Subcutaneous adipose tissue (tissue), 4 donors: ENCODE results near the gene SYNJ1. TPM values are rescaled to one million over a fixed set of nuclear protein-coding genes. Genes with fewer than 3 reads are reported as not detected.

Source experiments
- CTCF ChIP-seq: fragments of 450-650 bp; IDR thresholded peaks from one replicate; pipeline ENCODE4 v1.5.1; 2016; ENCODE audit warnings: low read depth, mild to moderate bottlenecking, control low read depth, antibody characterized with exemption, moderate library complexity
- total RNA-seq, 4 donors: library from RNA; depleted of rRNA; stranded (reverse); fragments of >200 nt; gene quantifications; one replicate each; pipeline ENCODE4 v1.1.0, GENCODE V29; 2016

The SYNJ1 gene
- total RNA-seq, 4 donors from 2014 or later: 11.3 to 18.8 (median 14.0) TPM

GRCh38 chr21:32597205-32597604 lies 130.6 kb downstream of the SYNJ1 start:
- TF ChIP-seq CTCF: no peak

GRCh38 chr21:32595431-32595830 lies 132.4 kb downstream of the SYNJ1 start:
- TF ChIP-seq CTCF: no peak

DNA sequence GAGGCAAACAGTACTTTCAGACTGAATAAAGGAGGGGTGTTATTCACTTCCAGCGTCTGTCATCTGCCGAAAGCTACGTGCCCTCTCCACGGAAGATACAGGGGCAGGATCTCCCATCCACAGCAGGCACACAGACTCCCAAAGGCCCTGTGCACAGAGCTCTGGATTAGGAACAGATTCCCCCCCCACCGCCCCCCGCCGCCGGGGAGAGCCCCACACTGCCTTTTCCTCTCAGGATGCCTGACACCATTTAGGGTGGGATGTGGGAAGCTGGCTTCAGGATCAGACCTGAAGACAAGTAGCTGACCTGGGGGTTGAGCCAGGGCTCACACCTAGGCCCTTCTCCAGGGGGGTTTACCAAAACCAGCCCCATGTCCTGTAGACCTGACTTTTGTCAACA lies 134.1 kb downstream of the SYNJ1 start:
- TF ChIP-seq CTCF: no peak

- no peak for TF ChIP-seq CTCF
Measured at GRCh38 chr21:32592929-32593502, 134.8 kb downstream of the SYNJ1 start.

GRCh38 chr21:32590130-32590529 lies 137.7 kb downstream of the SYNJ1 start:
- no peak for TF ChIP-seq CTCF

DNA sequence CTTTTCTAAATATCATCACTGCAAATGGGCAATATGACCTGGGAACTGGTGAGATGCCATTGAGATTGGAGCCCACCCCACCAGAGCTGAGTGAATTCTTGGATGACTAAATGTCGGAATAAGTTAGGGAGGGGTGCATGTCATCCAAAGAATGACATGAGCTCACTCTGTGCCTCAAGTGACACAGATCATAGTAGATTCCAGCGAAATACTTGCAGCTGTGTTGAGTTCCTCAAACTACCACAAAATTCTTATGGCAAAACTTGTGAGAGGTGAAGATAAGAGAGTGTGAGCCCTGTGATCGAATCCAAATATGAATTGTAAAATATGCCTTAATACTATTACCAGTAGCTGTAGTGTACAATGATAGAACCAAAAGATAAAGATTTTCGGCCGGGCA lies 140.2 kb downstream of the SYNJ1 start:
- no peak for TF ChIP-seq CTCF

- TF ChIP-seq CTCF: no peak
Measured at GRCh38 chr21:32587120-32587519, 140.7 kb downstream of the SYNJ1 start.
